Stimulated activated CD4-positive, alpha-beta T cell treated with anti-CD3 and anti-CD28 coated beads, Interleukin-2, amount 100 ng/mL, for 48 hours (primary cell): ENCODE results near the gene PCSK5.
"Not testable (repeated sequence)": the region's sequence is repeated elsewhere in the genome, so short reads cannot be mapped to it uniquely, and the experiment has no call there.

Experiments
- DNase-seq, 2 donors: peaks; one replicate each; pipeline ENCODE4 v3.0.0-alpha.2; 2020

The PCSK5 gene

DNA sequence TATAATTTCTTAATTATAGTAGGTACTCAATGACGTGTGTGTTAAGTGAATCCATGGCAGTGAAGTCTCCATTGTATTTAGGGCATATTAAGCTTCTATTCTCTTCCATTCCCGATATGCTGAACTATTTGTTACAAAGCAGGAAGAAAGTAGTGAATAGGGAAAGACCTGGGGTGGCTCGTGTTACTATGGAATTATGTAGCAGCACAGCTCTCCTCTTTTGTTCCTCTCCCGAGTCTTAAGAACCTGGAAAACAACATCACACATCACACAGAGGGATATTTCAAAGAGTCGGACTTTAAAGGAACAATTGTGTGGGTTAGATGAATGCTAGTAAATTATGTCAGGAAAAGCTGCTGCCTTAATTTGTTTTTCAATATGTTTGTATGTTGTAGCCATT is 131.8 kb downstream of the PCSK5 start:
- DNase-seq, result no peak

DNA sequence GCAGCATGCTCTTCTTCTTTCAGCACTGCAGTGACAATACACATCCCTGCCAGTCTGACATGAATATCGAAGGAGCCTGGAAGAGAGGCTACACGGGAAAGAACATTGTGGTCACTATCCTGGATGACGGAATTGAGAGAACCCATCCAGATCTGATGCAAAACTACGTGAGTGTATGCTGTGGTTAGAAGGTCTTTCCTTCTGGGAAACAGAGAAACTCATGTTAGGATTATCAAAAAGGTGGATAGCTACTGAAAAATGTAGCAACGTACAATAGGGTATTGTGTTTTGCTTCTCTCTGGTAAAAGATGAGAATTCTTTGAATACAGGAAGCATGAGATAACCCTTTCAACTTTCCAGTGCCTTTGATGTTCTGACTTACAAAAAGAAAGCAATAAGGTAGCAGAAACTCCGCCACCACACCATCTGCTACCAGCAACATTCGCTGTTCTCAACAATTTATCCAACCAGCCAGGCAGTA is 133.3 kb downstream of the PCSK5 start:
- no peak for DNase-seq

DNA sequence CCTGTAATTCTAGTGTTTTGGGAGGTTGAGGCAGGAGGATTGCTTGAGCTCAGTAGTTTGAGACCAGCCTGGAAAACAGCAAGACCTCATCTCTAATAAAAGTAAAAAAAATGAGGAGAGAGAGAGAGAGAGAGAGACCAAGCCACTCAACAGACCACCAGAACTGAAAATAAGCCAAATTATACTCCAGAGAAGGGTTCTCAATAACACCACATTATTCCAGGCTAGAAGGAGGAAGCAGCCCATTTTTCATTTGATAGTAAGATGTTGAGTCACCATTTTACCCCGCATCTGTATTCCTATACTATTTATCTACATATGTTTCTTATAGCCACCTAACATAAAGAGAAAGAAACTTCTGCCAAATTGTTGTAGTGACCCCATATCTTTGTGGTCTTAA is 134.8 kb downstream of the PCSK5 start:
- DNase-seq, result no peak

DNA sequence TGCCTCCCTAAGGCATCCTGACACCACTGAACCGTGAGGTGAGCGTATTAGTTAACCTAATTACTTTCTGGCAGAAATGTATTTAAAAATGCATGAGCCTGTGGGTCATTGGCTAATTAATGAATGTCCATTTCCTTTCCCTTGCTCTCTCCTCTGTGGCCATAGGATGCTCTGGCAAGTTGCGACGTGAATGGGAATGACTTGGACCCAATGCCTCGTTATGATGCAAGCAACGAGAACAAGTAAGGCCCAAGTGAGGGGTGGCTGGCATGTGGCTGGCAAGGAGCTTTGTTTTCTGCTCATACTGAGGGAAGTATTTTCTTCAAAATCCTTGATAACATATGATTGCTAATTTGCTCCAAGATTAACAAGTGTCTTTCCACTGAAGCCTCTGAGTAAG is 136.3 kb downstream of the PCSK5 start:
- DNase-seq, result no peak

DNA sequence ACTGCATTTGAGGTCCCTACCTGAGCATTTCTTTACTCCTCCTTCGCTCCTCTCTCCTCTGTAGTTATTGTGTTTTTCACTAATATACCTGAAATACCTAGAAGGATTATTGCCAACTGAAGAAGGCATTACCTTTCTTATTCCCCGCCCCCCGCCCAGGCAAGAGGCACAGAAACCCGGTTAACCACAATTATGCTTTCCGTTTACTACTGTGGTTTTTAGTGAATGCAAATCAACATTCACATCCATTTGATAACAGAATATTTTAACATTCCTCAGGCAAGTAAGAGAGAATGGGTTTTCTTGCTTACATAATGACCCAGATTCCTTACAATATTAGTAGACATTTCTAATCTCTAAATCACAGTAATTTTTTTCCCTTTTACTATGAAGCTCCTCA is 136.9 kb downstream of the PCSK5 start:
- DNase-seq, result no peak

DNA sequence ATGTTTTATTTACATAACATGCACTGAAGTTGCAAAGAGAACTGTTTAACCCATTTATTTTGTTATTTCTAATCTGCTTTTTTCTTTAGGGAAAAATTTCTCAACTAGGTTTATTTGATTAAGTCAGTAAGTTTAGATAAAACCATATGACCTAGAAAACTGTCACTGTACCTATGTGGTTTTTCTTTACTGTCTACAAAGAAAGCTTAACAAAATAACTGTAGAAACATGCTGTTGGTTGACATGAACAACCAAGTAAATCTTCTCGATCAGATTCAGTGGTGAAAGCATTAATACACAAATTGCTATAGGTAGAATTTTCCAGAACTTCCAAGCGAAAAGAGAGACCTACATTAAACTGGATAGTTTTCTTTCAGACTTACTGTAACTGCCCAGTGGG is 137.4 kb downstream of the PCSK5 start:
- DNase-seq, result no peak

DNA sequence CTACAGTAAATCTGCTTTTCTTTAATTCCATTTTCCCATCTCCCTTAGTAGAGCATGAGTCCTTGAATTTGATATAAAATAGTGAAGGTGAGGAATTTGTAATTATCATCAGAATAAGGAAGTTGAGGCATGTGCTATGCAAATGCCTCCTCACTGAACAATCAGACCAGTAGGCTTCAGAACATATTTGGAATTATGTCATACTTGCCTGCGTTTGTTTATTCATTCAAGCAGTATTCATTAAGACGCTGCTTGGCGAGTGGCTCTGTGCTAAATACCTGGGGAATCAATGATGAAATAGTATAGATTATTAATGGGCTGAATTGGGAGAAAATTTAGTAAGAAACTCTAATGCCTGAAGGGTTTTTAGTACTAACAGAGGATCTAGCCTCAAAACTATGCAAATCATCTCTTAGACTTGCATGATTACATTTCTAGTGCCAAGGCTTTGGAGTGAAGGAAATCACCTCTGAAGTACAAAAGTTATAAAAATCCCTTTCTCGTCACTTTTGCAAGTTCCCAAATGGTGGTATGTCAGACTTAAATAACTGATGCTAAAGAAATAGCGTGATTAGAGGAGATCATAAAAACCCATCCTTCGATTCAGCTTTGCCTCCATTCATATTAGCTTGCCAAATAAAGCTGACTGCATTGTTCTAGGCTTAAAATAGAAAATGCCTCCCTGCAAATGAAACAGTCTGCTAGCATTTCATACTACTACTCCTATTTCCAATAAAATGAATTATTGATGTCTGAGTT is 141.7 kb downstream of the PCSK5 start:
- DNase-seq, result no peak

DNA sequence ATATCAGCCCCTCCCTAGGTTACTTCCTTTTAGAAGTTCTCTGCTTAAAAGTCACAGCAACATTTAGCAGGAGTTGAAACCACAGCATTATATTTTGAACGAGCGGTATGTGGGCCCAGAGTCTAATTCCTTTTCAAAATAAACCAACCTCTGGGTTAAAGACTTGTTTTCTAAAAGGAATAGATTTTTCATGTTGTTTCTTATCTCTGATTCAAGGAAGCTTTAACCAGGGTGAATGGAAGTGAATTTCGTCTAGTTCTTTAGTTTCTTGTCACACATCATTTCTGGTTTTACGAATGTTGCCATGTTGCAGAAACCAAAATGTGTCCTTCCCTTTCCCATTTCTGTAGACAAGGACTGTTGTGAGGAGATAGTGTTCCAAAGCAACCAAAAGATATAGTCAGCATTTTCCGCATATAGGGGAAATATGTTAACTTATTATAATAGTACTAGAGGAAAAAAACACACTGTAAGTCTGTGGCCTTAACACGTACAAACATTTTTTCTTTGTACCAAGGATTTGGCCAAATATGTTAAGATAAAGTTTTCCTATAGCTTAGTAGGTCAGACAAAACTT is 142.4 kb downstream of the PCSK5 start:
- DNase-seq, result no peak

DNA sequence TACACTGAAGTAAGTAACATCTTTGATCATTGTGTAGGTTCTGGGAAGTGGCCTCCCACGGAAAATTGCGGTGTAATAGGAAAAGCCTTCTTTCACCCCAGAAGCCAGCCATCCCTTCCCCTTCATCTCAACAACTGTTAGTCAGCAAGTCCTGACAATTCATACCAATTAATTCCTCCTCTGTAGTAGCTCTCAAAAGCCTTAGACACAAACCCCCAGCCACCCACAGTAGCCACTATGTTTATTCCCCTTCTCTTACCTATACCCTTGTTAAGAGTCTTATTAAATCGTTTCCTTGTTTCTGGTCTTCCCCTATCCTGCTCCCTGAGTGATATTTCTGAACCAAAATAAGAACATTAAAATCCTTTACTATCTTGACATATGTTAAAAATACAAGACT is 143.6 kb downstream of the PCSK5 start:
- no peak for DNase-seq

DNA sequence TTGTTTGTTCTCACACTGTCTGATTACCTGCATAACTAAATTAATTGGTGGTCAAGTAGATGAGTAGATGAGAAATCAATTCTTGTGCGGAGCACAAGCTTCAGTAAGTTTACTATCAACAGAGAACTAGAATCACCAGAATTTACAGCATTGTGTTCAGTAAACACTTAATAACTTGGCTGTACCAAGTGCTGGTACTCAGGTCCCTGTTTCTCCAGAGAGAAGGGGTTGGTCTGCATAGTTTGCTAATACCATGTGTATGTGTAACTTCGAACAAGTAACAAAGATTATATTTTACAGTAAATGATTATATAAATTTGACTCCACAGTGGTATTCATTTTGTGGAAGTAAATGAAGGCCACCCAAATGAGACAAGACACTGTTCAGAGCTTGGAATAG is 146.3 kb downstream of the PCSK5 start:
- no peak for DNase-seq

DNA sequence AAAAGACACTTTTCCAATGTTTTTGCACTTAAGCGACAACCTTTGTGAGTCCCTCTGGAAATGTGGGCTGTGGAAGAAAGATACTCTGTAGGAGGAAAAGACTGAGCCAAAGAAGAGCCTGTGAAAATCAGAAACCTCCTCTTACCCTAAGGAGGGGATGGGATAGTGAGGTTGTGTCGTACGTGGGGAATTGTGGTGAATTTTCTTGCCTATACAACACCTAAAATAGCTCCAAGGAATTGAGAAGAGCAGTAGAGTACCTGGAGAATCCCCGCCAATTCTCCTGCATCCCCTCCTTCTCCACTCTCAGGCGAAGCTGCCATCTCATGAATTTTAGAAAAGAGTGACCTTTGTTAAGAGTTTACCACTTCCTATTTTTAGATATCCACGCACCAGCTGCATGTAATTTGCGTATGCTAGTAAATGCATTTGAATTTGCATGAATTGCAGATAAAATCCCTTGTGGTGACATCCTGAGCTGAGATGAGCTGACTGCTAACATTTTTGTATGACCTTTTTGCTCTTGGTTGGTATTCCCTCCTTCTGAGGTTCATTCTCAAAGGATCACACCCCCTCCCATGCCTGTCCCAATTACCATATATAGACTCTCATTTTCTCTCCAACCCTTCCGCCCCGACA is 147.2 kb downstream of the PCSK5 start:
- no peak for DNase-seq

DNA sequence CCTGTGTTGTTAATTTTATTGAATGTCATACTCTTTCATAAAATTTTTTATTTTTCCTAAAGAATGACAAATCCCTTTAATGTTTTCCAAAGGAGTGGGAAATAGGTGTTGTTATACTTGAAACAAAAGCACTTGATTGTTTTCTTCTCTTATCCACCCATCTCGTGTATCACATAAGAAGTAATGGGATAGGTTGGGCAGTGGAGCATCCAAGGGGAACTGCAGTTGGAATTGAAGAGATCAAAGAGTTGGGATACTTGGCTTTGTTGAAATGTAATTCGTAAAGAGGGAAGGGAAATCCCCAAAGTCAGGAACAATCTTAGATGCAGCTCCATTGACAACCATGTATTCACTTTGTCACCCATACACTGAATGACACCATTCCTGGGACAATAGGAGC is 148.0 kb downstream of the PCSK5 start:
- no peak for DNase-seq

DNA sequence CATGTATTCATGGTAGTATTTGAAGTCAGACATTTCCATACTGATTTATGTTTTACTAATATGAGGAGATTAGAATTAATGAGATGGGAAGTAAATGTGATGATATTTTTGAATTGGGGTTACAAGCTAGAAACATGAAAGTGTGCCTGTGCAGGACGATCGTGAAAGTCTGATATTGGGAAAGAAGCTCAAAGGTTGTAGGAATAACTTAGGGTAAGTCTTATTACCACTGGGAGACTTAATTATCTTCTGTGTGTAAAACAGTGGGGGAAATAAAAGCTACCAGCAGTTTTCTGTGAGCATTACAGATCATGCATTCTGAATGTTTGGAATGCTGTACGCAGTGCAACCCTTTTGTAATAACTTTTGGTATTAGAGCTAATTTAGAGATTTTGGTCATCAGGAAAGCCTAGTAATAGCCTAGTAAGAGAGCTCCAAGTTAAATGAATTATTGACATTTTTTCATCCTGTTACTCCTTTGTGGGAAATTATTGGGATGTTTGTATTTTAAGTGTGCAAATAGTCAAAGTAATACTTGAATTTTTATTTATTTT is 153.9 kb downstream of the PCSK5 start:
- DNase-seq, result no peak

DNA sequence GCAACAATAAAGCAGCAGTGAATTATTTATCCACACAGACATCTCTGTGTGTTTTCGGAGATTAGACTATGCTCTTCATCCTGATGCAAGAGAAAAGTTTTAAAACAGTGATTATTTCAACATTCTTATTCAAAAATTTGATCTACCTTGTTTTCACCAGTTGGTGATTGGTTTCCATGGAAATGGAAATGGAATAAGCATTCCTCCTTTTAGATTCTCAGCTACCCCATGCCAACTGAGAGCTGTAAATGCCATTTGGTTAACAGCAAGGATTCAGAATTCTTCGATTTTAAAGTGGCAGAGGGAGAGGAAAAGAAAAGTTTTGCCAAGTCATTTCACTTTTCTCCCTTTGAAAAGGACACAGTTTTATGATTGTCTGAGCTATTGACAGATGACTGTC is 154.7 kb downstream of the PCSK5 start:
- no peak for DNase-seq

DNA sequence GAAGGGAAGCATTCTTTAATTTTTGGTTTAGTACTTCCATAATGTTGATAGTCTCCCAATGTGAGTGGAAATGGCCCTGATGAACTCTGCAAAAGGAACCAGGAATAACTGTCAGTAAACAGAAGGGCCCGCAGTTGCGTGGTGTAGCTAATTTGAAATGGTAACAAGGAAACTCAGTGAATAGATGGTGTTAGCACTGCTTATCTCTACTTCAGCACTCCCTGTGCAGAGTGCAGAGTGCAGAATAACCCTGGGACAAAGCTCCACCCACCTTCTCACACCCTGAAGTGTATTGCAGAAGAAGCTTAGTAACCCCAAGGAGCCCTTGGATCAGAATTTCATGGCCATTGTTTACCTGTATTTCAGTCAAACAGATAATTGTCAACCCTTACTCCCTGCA is 158.9 kb downstream of the PCSK5 start:
- no peak for DNase-seq

DNA sequence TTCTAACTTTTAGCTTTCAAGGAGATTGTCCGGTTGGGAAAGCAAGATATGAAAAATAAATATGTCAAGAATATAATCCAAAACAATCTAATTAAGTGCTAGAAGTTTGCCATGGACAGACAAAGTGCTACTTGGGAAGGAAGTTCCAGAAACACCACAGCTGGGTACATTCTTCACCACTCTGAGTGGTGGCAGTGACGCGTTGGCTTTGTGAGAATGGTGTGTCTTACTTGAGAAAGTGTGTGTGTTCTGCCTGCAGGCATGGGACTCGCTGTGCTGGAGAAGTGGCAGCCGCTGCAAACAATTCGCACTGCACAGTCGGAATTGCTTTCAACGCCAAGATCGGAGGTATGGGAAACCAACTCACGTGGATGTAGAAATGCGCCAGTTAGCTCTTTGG is 177.2 kb downstream of the PCSK5 start:
- DNase-seq, result no peak

DNA sequence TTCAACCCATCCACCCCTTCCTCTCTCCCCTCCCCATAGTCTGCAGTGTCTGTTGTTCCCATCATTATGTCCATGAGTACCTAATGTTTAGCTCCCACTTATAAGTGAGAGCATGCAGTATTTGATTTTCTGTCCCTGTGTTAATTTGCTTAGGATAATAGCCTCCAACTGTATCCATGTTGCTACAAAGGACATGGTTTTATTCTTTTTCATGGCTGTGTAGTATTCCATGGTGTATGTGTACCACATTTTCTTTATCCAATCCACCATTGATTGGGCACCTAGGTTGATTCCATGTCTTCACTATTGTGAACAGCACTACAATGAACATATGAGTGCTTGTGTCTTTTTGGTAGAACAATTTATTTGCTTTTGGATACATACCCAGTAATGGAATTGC is 187.1 kb downstream of the PCSK5 start:
- DNase-seq, result no peak

DNA sequence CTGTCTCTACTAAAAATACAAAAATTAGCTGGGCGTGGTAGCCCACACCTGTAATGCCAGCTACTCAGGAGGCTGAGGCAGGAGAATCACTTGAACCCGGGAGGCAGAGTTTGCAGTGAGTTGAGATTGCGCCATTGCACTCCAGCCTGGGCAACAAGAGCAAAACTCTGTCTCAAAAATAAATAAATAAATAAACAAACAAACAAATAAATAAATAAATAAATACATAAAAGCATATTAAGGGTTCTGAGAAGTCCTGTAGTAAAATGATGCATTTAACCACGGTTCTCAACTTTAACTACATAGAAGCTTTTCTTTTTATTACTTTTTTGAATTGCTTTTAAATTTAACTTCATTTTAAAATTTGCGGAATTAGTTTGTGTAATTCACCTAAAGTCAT is 190.8 kb downstream of the PCSK5 start:
- not testable (repeated sequence) for DNase-seq

DNA sequence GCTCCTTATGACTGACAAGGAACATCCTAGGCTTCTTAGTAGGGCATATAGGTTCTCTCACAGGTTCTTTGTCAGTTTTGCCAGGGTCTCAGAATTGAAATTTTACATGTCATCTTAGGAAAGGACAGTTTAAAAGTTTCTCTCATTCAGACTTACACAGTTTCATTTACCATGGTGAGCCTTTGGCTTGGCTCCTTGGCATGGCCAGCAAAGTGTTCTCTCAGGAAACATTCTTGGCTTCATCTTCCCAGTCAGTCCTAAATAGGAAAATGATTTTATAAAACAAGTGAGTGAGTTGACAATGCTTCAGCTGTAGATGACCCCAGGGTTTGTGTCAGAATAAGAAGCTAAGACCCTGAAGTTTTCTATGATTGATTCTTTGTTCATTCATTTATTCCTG is 191.6 kb downstream of the PCSK5 start:
- DNase-seq, result no peak

DNA sequence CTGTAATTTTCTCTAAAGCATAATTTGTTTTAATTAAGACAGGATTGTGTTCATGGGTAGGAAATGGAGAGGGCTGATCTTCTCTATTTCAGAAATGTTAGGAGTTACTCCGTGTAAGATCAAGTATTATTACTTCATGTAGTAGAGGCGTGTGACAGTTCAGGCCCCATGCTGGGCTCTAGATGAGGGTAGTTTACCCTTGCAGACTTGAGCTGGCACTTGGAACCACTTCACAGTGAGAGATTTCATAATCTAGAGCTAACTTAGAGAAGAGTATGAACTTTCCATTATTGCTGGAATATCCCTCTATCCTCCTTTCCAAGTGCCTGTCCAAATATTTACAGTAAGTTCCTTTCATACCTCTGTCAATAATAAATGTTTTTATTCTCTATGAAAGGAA is 195.1 kb downstream of the PCSK5 start:
- no peak for DNase-seq

DNA sequence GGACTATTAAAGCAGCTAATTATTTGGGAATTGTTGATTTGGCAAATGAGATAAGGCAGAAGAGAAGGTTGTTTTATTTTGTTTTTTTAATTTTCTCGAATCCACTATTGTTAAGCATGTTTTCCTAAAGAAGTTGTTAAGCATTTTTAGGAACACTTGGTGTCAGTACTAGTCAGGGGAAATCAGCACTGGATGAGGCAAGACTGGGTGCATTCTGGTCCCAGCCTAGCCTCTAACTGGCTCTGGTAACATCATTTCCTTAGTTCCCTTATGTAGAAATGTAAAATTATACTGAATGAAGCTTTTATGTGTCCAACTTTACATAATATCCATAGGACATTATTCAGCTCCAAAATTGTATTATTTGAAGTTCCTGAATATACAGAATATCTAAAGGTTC is 196.1 kb downstream of the PCSK5 start:
- DNase-seq, result no peak

DNA sequence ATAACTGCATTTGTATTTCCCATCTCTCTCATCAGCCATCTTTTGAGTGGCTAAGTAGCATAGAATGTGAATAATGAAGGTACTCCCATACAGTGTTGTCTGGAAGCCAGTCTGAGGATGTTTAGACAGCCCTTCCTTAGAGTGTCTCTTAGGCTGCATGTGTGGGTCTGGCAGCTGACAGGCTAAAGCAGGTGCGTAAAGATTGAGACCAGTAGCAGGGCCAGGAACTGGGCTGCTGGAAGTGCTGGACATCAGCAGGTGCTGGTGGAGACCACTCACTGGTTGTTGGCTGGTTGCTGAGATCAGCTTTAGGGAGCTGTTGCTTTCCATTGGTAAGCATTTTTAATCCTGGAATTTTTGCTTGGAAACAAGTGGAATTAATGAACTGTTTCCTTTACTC is 197.5 kb downstream of the PCSK5 start:
- DNase-seq, result no peak

DNA sequence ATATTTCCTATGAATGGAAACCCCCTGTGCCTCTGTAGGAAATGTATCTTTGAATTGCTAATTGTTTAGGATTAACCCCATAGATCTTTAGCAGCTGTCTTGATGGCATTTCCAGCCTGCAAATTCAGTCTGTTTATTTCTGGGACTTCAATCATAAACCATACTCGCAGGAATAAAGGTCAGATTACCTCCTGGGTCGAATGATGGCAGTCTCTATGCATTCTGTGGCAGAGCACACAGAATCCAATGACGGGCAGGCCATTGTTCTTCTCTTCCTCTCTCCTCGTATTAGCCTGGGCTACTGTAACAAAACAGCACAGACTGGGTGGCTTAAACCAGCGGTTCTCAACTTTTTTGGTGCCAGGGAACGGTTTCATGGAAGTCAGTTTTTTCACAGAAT is 199.9 kb downstream of the PCSK5 start:
- DNase-seq, result no peak

DNA sequence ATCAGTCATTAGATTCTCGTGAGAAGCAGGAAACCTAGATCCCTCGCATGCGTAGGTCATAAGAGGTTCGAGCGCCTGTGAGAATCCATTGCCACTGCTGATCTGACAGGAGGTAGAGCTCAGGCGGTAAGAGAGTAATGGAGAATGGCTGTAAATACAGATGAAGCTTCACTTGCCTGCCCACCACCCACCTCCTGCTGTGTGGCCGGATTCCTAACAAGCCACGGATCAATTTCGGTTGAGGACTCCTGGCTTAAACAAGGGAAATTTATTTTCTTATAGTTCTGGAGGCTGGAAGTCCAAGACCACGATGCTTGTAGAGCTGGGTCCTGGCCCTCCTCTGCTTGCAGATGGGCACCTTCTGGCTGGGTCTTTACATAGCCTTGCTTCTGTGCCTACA is 200.4 kb downstream of the PCSK5 start:
- no peak for DNase-seq
